ENCODE data around the gene ISX.

Gene ISX

GRCh38 chr22:35111244-35111643 is 45.3 kb downstream of the ISX start:
- TF ChIP-seq MYC (IDR thresholded peaks at IDR 0.05; ENCODE audit: low read depth, low read length) (no peak), POLR2A (IDR thresholded peaks at IDR 0.05; ENCODE audit: extremely low read depth, insufficient read length) (no peak), CTCF (IDR thresholded peaks at IDR 0.05; ENCODE audit: low read depth, low read length) (no peak), MAX (IDR thresholded peaks at IDR 0.05; ENCODE audit: low read depth, low read length) (no peak)
- no peak for DNase-seq (ENCODE audit: low read depth)
- no peak overlapping the region for H3K4me3 ChIP-seq (ENCODE audit: low read depth, low read length)

GRCh38 chr22:35113341-35113740 is 47.4 kb downstream of the ISX start:
- no peak for DNase-seq (ENCODE audit: low read depth)
- TF ChIP-seq CTCF (IDR thresholded peaks at IDR 0.05; ENCODE audit: low read depth, low read length) (no peak), MAX (IDR thresholded peaks at IDR 0.05; ENCODE audit: low read depth, low read length) (no peak), MYC (IDR thresholded peaks at IDR 0.05; ENCODE audit: low read depth, low read length) (no peak), POLR2A (IDR thresholded peaks at IDR 0.05; ENCODE audit: extremely low read depth, insufficient read length) (no peak)

GRCh38 chr22:35114131-35114980 is 48.4 kb downstream of the ISX start:
- no peak for TF ChIP-seq MAX (IDR thresholded peaks at IDR 0.05; ENCODE audit: low read depth, low read length)
- TF ChIP-seq MYC (IDR thresholded peaks at IDR 0.05; ENCODE audit: low read depth, low read length): no peak
- no peak for TF ChIP-seq POLR2A (IDR thresholded peaks at IDR 0.05; ENCODE audit: extremely low read depth, insufficient read length)
- no peak for TF ChIP-seq CTCF (IDR thresholded peaks at IDR 0.05; ENCODE audit: low read depth, low read length)
- H3K4me3 ChIP-seq (ENCODE audit: low read depth, low read length): no peak overlapping the region
- DNase-seq (ENCODE audit: low read depth): no peak

More at GRCh38 chr22:35113341-35113740, 47.4 kb downstream of the ISX start:
- H3K4me3 ChIP-seq (ENCODE audit: low read depth, low read length): no peak overlapping the region

GRCh38 chr22:35115515-35115914 is 49.6 kb downstream of the ISX start:
- no peak for DNase-seq (ENCODE audit: low read depth)
- TF ChIP-seq MAX (IDR thresholded peaks at IDR 0.05; ENCODE audit: low read depth, low read length) (no peak), MYC (IDR thresholded peaks at IDR 0.05; ENCODE audit: low read depth, low read length) (no peak), POLR2A (IDR thresholded peaks at IDR 0.05; ENCODE audit: extremely low read depth, insufficient read length) (no peak), CTCF (IDR thresholded peaks at IDR 0.05; ENCODE audit: low read depth, low read length) (no peak)
- no peak overlapping the region for H3K4me3 ChIP-seq (ENCODE audit: low read depth, low read length)

GRCh38 chr22:35116269-35116668 is 50.3 kb downstream of the ISX start:
- TF ChIP-seq POLR2A (IDR thresholded peaks at IDR 0.05; ENCODE audit: extremely low read depth, insufficient read length) (no peak), CTCF (IDR thresholded peaks at IDR 0.05; ENCODE audit: low read depth, low read length) (no peak), MYC (IDR thresholded peaks at IDR 0.05; ENCODE audit: low read depth, low read length) (no peak), MAX (IDR thresholded peaks at IDR 0.05; ENCODE audit: low read depth, low read length) (no peak)
- no peak for DNase-seq (ENCODE audit: low read depth)
- no peak overlapping the region for H3K4me3 ChIP-seq (ENCODE audit: low read depth, low read length)

Data from NB4 (cell line).